HepG2 (cell line): ENCODE measurements around the gene ENTPD1. TPM values are rescaled to one million over a fixed set of nuclear protein-coding genes. Genes with fewer than 3 reads are reported as not detected.

ENCODE experiments used
- ATAC-seq: fragments of 200-7000 bp; cut with Tn5 transposase; 3 replicates; pipeline ENCODE4 v1.9.1; 2020; ENCODE audit warnings: mild to moderate bottlenecking, moderate library complexity
- BruUV-seq: library from RNA; stranded (reverse); fragments of 400-500 nt; replicated peaks from 2 replicates; lab custom pipeline; 2021; lab: Mats Ljungman, UMichigan
- CTCF ChIA-PET: fragments of 300-600 bp; formaldehyde crosslinking; extraction: SDS; loops from one replicate; lab custom pipeline; 2021; ENCODE audit warnings: low total read pairs, inconsistent platforms, low intra/inter-chr PET ratio; lab: Yijun Ruan, JAX
- POLR2A ChIA-PET: fragments of 350-600 bp; sonication (Branson Sonifier 250); formaldehyde crosslinking; loops from one replicate; lab custom pipeline; 2020; ENCODE audit warnings: antibody characterized with exemption, inconsistent platforms; lab: Yijun Ruan, JAX
- DNase-seq: peaks from one replicate; pipeline ENCODE4 v3.0.0-alpha.2; 2015; ENCODE audit warnings: low spot score
- FAIRE-seq: peaks from 3 replicates; lab custom pipeline; 2011; peaks lifted over from hg19 to GRCh38; lab: Jason Lieb, UNC
- H2AFZ ChIP-seq: one replicate; pipeline ENCODE4 v1.6.1; 2011; ENCODE audit warnings: low read length, inconsistent platforms
- H3K27ac ChIP-seq: fragments of 300-600 bp; 3 replicates; pipeline ENCODE4 v1.8.0; 2011; ENCODE audit warnings: mixed run types, mild to moderate bottlenecking, mixed read lengths, low read length, inconsistent platforms; ENCODE audit not compliant: insufficient read depth; ENCODE audit errors: extremely low read length
- H3K27me3 ChIP-seq, 2 experiments: fragments of 200-600 bp in 1 of 2; 2 replicates in 1 of 2; 3 replicates in 1 of 2; pipeline versions ENCODE4 v1.6.0 to v1.8.0; 2011; ENCODE audit warnings: low read length in 2 of 2, mild to moderate bottlenecking in 2 of 2, moderate library complexity in 2 of 2, inconsistent platforms in 1 of 2; ENCODE audit not compliant: insufficient read depth in 2 of 2, control insufficient read depth in 1 of 2
- H3K36me3 ChIP-seq, 2 experiments: fragments of 200-600 bp in 1 of 2; replicated peaks in 1 of 2; 2 replicates in 1 of 2; 3 replicates in 1 of 2; pipeline versions ENCODE4 v1.5.1 to v1.8.0; 2011; ENCODE audit warnings: low read length in 2 of 2, inconsistent platforms in 1 of 2; ENCODE audit not compliant: insufficient read depth in 2 of 2, control insufficient read depth in 1 of 2
- H3K4me1 ChIP-seq: 2 replicates; pipeline ENCODE4 v1.5.1; 2012; ENCODE audit warnings: low read length, inconsistent platforms; ENCODE audit not compliant: insufficient read depth
- H3K4me2 ChIP-seq: 2 replicates; pipeline ENCODE4 v1.6.0; 2011; ENCODE audit warnings: low read depth, low read length, inconsistent platforms
- H3K4me3 ChIP-seq, 3 experiments: fragments of 200-600 bp in 1 of 3; sonication (generic), shearing (Covaris generic) in 1 of 3; replicated peaks in 1 of 3; 2 replicates each; pipeline ENCODE4 v1.5.1; 2011 to 2016; ENCODE audit warnings: low read length in 3 of 3, inconsistent platforms in 2 of 3, low read depth in 2 of 3, mild to moderate bottlenecking in 2 of 3, control low read depth in 1 of 3, mixed read lengths in 1 of 3; ENCODE audit not compliant: insufficient read depth in 1 of 3
- H3K79me2 ChIP-seq: one replicate; pipeline ENCODE4 v1.6.1; 2011; ENCODE audit warnings: low read length, inconsistent platforms; ENCODE audit not compliant: insufficient read depth
- H3K9ac ChIP-seq: 2 replicates; pipeline ENCODE4 v1.6.0; 2011; ENCODE audit warnings: mild to moderate bottlenecking, low read depth, low read length, inconsistent platforms; ENCODE audit not compliant: insufficient read depth
- H3K9me3 ChIP-seq: 2 replicates; pipeline ENCODE4 v1.5.1; 2012; ENCODE audit warnings: mild to moderate bottlenecking, low read length
- H4K20me1 ChIP-seq: 2 replicates; pipeline ENCODE4 v1.6.0; 2011; ENCODE audit warnings: inconsistent platforms, mild to moderate bottlenecking, low read length, moderate library complexity; ENCODE audit not compliant: insufficient read depth
- ATRX ChIP-seq: sonication (generic); formaldehyde crosslinking; IDR thresholded peaks from 2 replicates; pipeline ENCODE4 v1.4.0; 2020; ENCODE audit warnings: missing genetic modification reagents, borderline replicate concordance
- BORCS8-MEF2B ChIP-seq: sonication (generic); formaldehyde crosslinking; IDR thresholded peaks from 2 replicates; pipeline ENCODE4 v1.8.0; 2022; ENCODE audit warnings: mild to moderate bottlenecking, missing genetic modification reagents
- DPF2 ChIP-seq: sonication (generic); formaldehyde crosslinking; IDR thresholded peaks from 2 replicates; pipeline ENCODE4 v1.4.0; 2020; ENCODE audit warnings: mild to moderate bottlenecking, low read depth, missing genetic modification reagents, borderline replicate concordance
- HNF4A ChIP-seq: sonication (generic); formaldehyde crosslinking; IDR thresholded peaks from 2 replicates; pipeline ENCODE4 v1.4.0; 2020; ENCODE audit warnings: missing genetic modification reagents
- MATR3 ChIP-seq: sonication (generic); formaldehyde crosslinking; IDR thresholded peaks from 2 replicates; pipeline ENCODE4 v1.4.0; 2020; ENCODE audit warnings: missing genetic modification reagents
- TAF15 ChIP-seq: fragments of 200-400 bp; formaldehyde crosslinking; IDR thresholded peaks from one replicate; pipeline ENCODE4 v1.6.1; 2018; ENCODE audit warnings: mild to moderate bottlenecking, low read depth, low read length; ENCODE audit not compliant: poor library complexity, severe bottlenecking
- ZMYM4 ChIP-seq: sonication (generic); formaldehyde crosslinking; IDR thresholded peaks from 2 replicates; pipeline ENCODE4 v1.8.1; 2023; ENCODE audit warnings: mild to moderate bottlenecking, missing genetic modification reagents
- ZNF329 ChIP-seq: sonication (generic); formaldehyde crosslinking; IDR thresholded peaks from 2 replicates; pipeline ENCODE4 v1.9.0; 2021; ENCODE audit warnings: low read depth, mild to moderate bottlenecking, missing genetic modification reagents
- WGBS: methylation state at CpG from one replicate; pipeline ENCODE4 v1.1.6; 2017; ENCODE audit warnings: low lambda C conversion rate; 5-methylcytosine and 5-hydroxymethylcytosine counted together
- in situ Hi-C: cut with HindIII; loops from 2 replicates; pipeline ENCODE4 v1.10.0; 2017; ENCODE audit warnings: low pct_unique_long_range_greater_than_20kb; ENCODE audit not compliant: extremely low pct_ligation_motif_present
- intact Hi-C: fragments of 100-400 bp; cut with micrococcal nuclease; formaldehyde crosslinking; loops from one replicate; pipeline ENCODE4 v1.10.0; 2022; ENCODE audit not compliant: unreplicated experiment
- polyA plus RNA-seq, 8 experiments: library from polyadenylated mRNA; depleted of rRNA in 3 of 8; stranded (reverse) in 7 of 8; unstranded in 1 of 8; fragments of >200 nt; fragmentation: Illumina TruSeq in 4 of 8; extraction: Trizol in 4 of 8; gene quantifications; 2 replicates each; pipeline versions ENCODE4 v1.2.1 to v1.2.3, GENCODE V29; 2011 to 2016; ENCODE audit warnings: low read depth in 4 of 8, missing spikeins in 1 of 8, mixed read lengths in 1 of 8; ENCODE audit not compliant: insufficient read depth in 1 of 8
- total RNA-seq, 5 experiments: library from RNA; depleted of rRNA; stranded (reverse); fragments of >200 nt; fragmentation: Illumina TruSeq; extraction: Trizol; gene quantifications; 2 replicates each; pipeline ENCODE4 v1.2.3, GENCODE V29; 2016; ENCODE audit warnings: low read depth in 1 of 5
- TF ChIP-seq, protein P1 (sequence below): sonication (generic); formaldehyde crosslinking; IDR thresholded peaks from 2 replicates; pipeline ENCODE4 v1.8.1; 2023; ENCODE audit warnings: mild to moderate bottlenecking, missing genetic modification reagents
- TF ChIP-seq, protein P2 (sequence below): sonication (generic); formaldehyde crosslinking; IDR thresholded peaks from 2 replicates; pipeline ENCODE4 v1.5.1; 2020; ENCODE audit warnings: mild to moderate bottlenecking, missing genetic modification reagents, moderate library complexity

ENTPD1 gene
- total and polyA plus RNA-seq, 2 of the 13 experiments (the other 11 are each of a cell fraction or from before 2014, with no cell fraction given): 0.07 TPM

DNA sequence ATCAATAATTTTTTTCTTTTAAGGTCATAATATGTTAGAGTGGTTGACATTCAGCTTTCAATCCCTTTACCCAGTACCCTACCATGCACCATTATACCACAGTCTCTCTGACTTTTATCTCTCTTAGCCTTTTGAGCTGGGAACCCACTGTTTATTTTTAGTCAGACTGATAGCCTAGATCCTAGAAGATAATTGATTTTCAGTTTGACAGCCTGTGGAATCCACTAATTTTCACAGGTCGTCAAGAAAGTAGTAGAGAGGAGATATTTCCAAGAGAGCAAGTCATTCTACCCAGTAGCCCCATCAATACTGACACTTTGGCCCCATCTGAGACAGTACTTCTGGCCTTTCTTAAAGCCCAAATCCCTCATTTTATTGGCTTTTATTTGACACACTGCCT lies 84.7 kb downstream of the ENTPD1 start:
- Histone ChIP-seq H3K79me2 (no peaks in the 10 kb centered on the region), H3K36me3 (no peaks in the 10 kb centered on the region), H2AFZ (no peak overlapping the region), H3K27me3 (no peaks in the 10 kb centered on the region), H4K20me1 (no peaks in the 10 kb centered on the region), H3K9me3 (no peaks in the 10 kb centered on the region), H3K27ac (no peak overlapping the region), H3K4me3 (no peak overlapping the region), H3K4me1 (peaks cover 37% of the 10 kb centered on the region), H3K4me2 (no peak overlapping the region), H3K9ac (no peak overlapping the region)
- no TSS peak for BruUV-seq
- 12% methylated on average over 1 of the region's 1 CpG for WGBS
- ATAC-seq (no peak), DNase-seq (no peak), FAIRE-seq (no peak)
- intact Hi-C loops (no loop called here), in situ Hi-C loops (loop anchor here (5.0 kb wide), 1 partner anchor 143 kb away; no protein-coding TSS in a partner anchor)
- CTCF ChIA-PET: no interaction called here
- no peak for TF ChIP-seq DPF2
- TF ChIP-seq ZNF329 (CRISPR knock-in tag): no peak
- no peak for TF ChIP-seq TAF15
- TF ChIP-seq ATRX (CRISPR knock-in tag): no peak
- TF ChIP-seq ZMYM4: no peak
- TF ChIP-seq BORCS8-MEF2B (CRISPR knock-in tag): no peak
- TF ChIP-seq MATR3 (CRISPR knock-in tag): no peak
- TF ChIP-seq, protein P1, sequence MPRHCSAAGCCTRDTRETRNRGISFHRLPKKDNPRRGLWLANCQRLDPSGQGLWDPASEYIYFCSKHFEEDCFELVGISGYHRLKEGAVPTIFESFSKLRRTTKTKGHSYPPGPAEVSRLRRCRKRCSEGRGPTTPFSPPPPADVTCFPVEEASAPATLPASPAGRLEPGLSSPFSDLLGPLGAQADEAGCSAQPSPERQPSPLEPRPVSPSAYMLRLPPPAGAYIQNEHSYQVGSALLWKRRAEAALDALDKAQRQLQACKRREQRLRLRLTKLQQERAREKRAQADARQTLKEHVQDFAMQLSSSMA (CRISPR knock-in tag): no peak
- TF ChIP-seq, protein P2, sequence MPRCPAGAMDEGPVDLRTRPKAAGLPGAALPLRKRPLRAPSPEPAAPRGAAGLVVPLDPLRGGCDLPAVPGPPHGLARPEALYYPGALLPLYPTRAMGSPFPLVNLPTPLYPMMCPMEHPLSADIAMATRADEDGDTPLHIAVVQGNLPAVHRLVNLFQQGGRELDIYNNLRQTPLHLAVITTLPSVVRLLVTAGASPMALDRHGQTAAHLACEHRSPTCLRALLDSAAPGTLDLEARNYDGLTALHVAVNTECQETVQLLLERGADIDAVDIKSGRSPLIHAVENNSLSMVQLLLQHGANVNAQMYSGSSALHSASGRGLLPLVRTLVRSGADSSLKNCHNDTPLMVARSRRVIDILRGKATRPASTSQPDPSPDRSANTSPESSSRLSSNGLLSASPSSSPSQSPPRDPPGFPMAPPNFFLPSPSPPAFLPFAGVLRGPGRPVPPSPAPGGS (CRISPR knock-in tag): no peak
- no peak for TF ChIP-seq HNF4A (CRISPR knock-in tag)
- POLR2A ChIA-PET: interaction anchor here (2.4 kb wide), 1 partner anchor 147 kb away, joined by 13 read pairs; the partner anchor contains the start of gene TCTN3
